ENCODE results near the gene MOCS3. TPM values are rescaled to one million over a fixed set of nuclear protein-coding genes. Genes with fewer than 3 reads are reported as not detected.

Gene MOCS3
- polyA plus RNA-seq, 1 donor from 2014 or later: 5.5 TPM

- TF ChIP-seq MXI1 (conservative IDR thresholded peaks at IDR 0.05; ENCODE audit: poor library complexity, severe bottlenecking): no peak
- no peak for TF ChIP-seq TAF1 (IDR thresholded peaks at IDR 0.05; ENCODE audit: low read depth)
These were observed 1.0 kb downstream of the MOCS3 start (continued) for GRCh38 chr20:50959543-50960126.

- TF ChIP-seq REST (IDR thresholded peaks at IDR 0.05; ENCODE audit: borderline replicate concordance) (no peak), TAF1 (IDR thresholded peaks at IDR 0.05; ENCODE audit: low read depth) (no peak), SMC3 (conservative IDR thresholded peaks at IDR 0.05; ENCODE audit: poor library complexity) (no peak), EZH2 (IDR thresholded peaks at IDR 0.05; ENCODE audit: borderline replicate concordance, insufficient read depth, low read length, poor library complexity, severe bottlenecking) (no peak), EP300 (conservative IDR thresholded peaks at IDR 0.05; ENCODE audit: poor library complexity, severe bottlenecking) (no peak), POLR2AphosphoS5 (IDR thresholded peaks at IDR 0.05) (no peak), RAD21 (conservative IDR thresholded peaks at IDR 0.05) (no peak), CTCF (IDR thresholded peaks at IDR 0.05; ENCODE audit: poor library complexity, severe bottlenecking) (no peak), MXI1 (conservative IDR thresholded peaks at IDR 0.05; ENCODE audit: poor library complexity, severe bottlenecking) (no peak)
- Histone ChIP-seq H4K20me1 (ENCODE audit: insufficient read depth) (no peaks in the 10 kb centered on the region), H3K36me3 (ENCODE audit: insufficient read depth, low read length) (no peaks in the 10 kb centered on the region), H3F3A (ENCODE audit: insufficient read depth, low read length, poor library complexity, severe bottlenecking) (no peaks in the 10 kb centered on the region), H3K9ac (ENCODE audit: low read length) (peak overlapping the region; percentile 9), H3K9me2 (ENCODE audit: insufficient read depth, low read length) (no peaks in the 10 kb centered on the region), H3K4me2 (ENCODE audit: low read length) (no peak overlapping the region), H2AFZ (ENCODE audit: low read depth, low read length) (no peak overlapping the region), H3K79me2 (replicated peaks; ENCODE audit: insufficient read depth, low read length) (no peaks in the 10 kb centered on the region), H3K4me3 (ENCODE audit: low read length) (no peak overlapping the region), H3K9me3 (ENCODE audit: low read length) (no peaks in the 10 kb centered on the region), H3K27ac (ENCODE audit: low read length) (peak overlapping the region; percentile 37), H3K27me3 (ENCODE audit: insufficient read depth, low read depth, low read length) (no peaks in the 10 kb centered on the region)
These were observed 9.0 kb downstream of the MOCS3 start for GRCh38 chr20:50967586-50967985.

GRCh38 chr20:50968289-50968688, 9.7 kb downstream of the MOCS3 start:
- Histone ChIP-seq H3K79me2 (replicated peaks; ENCODE audit: insufficient read depth, low read length) (no peaks in the 10 kb centered on the region), H3K9ac (ENCODE audit: low read length) (no peak overlapping the region), H3K4me3 (ENCODE audit: low read length) (no peak overlapping the region), H3K27me3 (ENCODE audit: insufficient read depth, low read depth, low read length) (no peaks in the 10 kb centered on the region), H3K9me3 (ENCODE audit: low read length) (no peaks in the 10 kb centered on the region), H3K36me3 (ENCODE audit: insufficient read depth, low read length) (no peaks in the 10 kb centered on the region), H3K4me2 (ENCODE audit: low read length) (no peak overlapping the region), H3K9me2 (ENCODE audit: insufficient read depth, low read length) (no peaks in the 10 kb centered on the region), H2AFZ (ENCODE audit: low read depth, low read length) (no peak overlapping the region), H3F3A (ENCODE audit: insufficient read depth, low read length, poor library complexity, severe bottlenecking) (no peaks in the 10 kb centered on the region), H4K20me1 (ENCODE audit: insufficient read depth) (no peaks in the 10 kb centered on the region), H3K27ac (ENCODE audit: low read length) (peak overlapping the region; percentile 37)
- TF ChIP-seq CTCF (IDR thresholded peaks at IDR 0.05; ENCODE audit: poor library complexity, severe bottlenecking) (no peak), MXI1 (conservative IDR thresholded peaks at IDR 0.05; ENCODE audit: poor library complexity, severe bottlenecking) (no peak), POLR2AphosphoS5 (IDR thresholded peaks at IDR 0.05) (no peak), SMC3 (conservative IDR thresholded peaks at IDR 0.05; ENCODE audit: poor library complexity) (no peak), EP300 (conservative IDR thresholded peaks at IDR 0.05; ENCODE audit: poor library complexity, severe bottlenecking) (no peak), REST (IDR thresholded peaks at IDR 0.05; ENCODE audit: borderline replicate concordance) (no peak), EZH2 (IDR thresholded peaks at IDR 0.05; ENCODE audit: borderline replicate concordance, insufficient read depth, low read length, poor library complexity, severe bottlenecking) (no peak), TAF1 (IDR thresholded peaks at IDR 0.05; ENCODE audit: low read depth) (no peak), RAD21 (conservative IDR thresholded peaks at IDR 0.05) (no peak)
